Dermis microvascular lymphatic vessel endothelial cell (primary cell): Measurements from ENCODE around the gene IRX4. TPM values are rescaled to one million over a fixed set of nuclear protein-coding genes. Genes with fewer than 3 reads are reported as not detected.

ENCODE experiments used
- DNase-seq, 2 donors: peaks; one replicate each; pipeline versions ENCODE4 v3.0.0 to v3.0.0-alpha.2; 2010; ENCODE audit warnings: low read depth in 2 of 2
- total RNA-seq: library from RNA; depleted of rRNA; stranded (reverse); fragments of >200 nt; gene quantifications from 2 replicates; pipeline ENCODE4 v1.2.1, GENCODE V29; 2014

Gene IRX4
- total RNA-seq, 1 donor from 2014 or later, result not detected

DNA sequence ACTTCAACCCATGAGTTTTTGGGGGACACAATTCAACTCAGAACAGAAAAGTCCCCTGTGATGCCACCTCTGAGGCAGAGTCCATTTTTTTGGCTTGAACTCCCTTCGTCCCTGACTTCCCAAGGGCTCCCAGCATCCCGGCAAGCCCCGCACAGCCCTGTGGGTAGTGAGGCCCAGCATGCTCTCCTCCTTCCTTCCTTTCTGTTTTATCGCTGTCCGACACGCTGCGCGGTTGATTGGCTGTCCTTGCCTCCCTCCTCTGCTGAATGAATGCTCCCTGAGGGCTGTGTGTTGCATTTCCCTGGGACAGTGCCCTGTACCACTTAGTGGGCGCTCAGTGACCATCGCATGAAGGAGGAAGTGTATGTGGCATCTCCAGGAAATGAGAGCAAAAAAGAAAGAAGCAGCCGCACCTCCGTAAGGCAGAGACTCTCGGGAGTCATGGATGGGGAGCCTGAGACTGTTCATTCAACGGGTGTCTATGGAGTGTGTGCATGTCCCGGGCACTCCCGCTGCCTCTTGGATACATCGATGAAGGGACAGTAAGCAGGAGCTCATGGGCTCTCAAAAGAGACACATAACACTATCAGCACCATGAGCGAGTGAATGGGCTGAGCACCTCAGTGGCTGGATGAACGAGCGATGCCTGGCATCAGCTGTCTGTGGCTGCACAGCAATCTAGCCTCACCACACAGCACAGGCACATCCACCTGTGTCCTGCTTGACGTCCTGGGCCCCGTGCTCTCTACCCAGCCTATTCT, 10.1 kb upstream of the IRX4 start:
- DNase-seq, result no peak

DNA sequence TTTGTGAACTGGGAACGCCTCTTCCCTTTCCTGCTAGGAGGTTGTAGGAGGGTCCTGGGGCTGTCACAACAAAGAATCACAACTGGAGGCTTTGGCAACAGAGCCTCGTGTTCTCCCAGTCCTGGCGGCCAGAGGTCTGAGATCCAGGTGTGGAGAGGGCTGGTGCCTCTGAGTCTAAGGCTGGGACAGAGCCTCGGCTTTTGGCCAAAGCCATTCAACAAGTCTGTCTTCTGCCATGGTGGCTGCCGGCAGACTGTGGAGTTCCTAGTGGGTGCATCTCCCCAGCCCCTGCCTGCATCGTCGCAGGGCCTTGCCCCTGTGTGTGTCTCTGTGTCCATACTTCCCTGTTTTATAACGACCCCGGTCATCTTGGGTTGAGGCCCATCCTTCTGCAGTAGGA, 9.5 kb upstream of the IRX4 start:
- no peak for DNase-seq

GRCh38 chr5:1891391-1891790, 8.7 kb upstream of the IRX4 start:
- DNase-seq, result no peak

- DNase-seq, result no peak
Measured at GRCh38 chr5:1890296-1890695, 7.6 kb upstream of the IRX4 start.

DNA sequence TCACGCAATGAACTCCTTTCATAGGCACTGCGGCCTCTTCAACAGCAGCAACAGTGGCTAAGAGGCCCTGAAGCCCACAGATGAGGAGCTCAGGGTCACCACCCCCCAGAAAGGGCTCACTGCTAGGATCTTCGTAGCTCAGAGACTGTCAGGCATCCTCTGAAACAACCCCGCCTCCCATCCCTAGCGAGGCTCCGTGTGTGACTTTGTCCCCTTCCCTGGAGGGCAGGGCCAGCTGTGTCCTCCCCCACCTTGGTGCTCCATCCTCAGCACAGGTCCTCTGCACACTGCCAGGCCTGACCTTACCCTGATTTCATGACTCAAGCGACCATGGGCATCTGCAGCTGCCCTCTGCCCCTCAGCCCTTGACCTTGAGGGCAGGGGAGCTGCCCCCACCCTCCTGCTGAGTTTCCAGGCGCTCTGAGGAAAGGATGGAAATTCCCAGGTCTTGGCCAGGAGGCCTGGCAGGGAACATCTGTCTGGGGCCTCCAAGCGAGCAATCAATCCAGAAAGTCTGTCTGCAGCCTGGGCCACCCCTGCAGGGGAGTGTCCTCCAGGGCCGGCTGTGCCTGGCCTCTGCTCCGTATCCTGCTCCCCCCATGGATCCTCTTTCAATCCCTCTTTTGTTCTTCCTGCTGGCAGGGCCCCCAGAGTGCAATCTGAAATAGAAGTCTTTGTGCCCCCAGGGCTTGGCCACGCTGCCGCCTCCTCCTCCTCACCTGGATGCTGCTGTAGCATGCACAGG, 6.8 kb upstream of the IRX4 start:
- DNase-seq, result no peak

DNA sequence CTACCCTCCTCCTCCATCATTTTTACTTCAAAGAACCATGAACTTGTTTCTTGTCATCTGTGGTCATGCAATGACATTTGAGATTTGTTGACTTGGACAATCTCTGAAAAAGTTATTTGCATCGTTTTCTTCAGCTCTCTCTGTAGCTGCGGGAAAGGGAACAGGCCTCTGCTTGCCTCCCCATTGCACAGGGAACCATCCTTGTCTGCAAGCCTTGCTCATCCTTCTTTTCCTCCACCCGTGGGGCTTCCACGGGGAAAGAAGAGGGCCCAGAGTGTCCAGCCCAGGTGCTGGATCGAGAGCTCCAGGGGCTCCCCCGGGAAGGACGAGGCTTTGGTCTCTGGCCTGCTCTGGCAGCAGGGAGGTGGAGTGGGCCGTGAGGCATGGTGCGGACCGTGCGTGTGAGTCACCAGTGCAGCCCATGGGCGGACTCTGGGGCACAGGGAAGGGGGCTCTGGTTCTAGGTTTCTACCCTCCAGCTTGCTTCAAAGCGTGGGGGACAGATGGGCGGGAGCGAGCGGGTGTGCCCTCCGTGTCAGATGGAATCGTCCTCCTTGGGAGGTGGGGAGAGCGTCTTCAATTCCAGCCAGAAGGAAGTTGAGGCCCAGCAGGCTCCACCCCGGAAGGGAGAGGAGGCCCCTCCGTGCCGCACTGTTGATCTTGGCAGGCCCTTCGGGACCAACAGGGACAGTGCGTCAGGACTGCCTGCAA, 6.0 kb upstream of the IRX4 start:
- DNase-seq, result no peak

DNA sequence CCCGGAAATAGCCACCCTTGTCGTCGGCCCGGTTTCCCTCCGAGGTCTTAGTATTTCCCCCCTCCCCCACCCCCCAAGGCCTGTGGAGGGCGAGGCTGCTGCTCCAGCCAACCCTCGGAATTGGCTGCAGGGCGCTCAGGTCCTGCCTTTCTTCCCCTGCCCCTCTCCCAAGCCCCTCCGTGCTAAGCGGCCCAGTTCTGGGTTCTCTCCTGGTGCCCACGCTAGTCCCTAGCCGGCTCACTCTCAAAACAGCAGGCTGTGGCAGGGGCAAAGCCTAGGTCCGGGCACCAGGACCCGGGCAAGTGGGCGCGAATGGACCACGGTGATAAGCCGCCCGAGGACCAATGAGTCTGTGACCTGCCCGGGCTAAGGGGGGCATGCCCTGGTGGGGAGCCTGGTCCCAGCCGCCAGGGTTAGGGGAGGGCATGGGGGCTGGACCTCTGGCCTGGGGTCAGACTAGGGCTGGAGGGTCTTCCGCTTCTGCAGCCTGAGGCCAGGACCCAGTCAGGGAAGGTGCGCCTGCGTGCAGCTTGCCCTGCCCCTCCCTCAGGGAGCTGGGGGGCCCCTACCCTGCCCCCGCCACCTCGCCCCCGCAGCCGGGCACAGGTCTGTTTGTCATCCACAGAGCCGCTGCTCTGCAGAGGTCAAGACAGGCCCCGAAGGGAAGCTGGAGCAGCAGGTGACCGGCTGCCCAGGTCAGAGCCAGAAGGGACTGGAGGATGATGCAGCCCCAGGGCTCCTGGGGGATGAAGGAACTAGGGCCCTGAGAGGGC, 5.0 kb upstream of the IRX4 start:
- DNase-seq, result no peak

GRCh38 chr5:1886846-1887587, 4.3 kb upstream of the IRX4 start:
- DNase-seq, result no peak

DNA sequence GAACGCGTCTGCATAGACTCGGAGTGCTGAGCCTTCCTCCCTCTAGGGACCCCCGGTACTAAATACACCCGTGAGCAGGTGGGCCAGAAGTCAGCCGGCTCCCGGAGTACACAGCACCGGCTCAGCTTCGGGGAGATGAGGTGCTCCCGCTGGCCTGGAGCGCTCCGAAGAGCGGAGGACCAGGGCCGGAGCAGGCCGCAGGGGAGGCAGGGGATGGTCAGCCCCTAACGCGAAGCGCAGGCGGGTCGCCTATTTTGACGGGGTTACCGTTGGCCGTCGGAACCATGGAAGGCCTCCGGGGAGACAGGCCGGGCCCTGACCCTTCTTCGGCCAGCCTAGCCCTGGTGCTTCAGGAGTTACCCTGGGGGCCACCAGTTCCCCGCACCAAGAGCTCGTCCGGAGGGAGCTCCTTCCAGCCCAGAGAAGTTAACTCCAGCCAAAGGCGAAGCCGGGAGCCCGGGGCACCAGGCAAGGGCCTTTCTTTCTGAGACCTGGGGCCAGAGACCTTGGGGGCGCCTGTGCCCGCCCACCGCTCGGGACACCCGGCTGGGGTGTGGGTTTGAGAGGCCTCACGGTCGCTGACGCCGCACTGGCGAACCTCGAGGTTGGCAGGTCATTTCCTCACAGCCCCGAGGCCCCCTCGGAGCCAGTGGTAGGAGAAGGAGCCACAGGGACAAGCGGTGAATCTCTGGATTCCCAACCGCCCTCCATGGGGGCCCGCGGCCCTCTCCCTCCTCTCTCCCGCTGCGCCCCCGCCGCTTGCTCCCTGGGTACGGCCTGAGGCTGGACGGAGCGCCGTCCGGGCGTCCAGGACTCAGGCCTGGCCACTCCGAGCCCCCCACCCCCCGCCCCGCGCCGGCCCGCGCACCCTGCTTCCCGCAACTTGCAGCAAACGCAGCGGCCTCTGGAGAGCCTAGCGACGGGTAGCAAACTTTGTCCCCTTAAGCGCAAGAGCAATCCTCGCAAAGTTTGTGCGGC, 3.4 kb upstream of the IRX4 start:
- DNase-seq, result no peak

DNA sequence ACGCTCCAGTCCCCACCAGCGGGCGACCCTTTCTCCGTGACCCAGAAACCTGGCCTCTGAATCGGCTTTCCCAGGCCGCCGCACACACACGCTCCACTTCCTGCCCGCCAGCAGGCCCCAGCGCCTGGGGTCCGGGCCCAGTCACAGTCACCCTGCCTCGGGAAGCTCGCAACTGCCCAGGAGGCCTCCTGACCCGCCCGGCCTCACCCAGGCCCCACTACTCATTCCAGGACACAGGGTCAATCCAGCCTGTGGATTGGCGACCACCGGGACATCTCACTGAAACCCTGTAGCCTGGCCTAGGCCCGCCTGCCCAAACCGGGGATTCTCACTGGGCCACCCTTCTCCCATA, 2.7 kb upstream of the IRX4 start:
- no peak for DNase-seq

- no peak for DNase-seq
Measured at GRCh38 chr5:1884678-1885403, 2.1 kb upstream of the IRX4 start.

- DNase-seq, result no peak
Measured at GRCh38 chr5:1883925-1884677, 1.4 kb upstream of the IRX4 start.

DNA sequence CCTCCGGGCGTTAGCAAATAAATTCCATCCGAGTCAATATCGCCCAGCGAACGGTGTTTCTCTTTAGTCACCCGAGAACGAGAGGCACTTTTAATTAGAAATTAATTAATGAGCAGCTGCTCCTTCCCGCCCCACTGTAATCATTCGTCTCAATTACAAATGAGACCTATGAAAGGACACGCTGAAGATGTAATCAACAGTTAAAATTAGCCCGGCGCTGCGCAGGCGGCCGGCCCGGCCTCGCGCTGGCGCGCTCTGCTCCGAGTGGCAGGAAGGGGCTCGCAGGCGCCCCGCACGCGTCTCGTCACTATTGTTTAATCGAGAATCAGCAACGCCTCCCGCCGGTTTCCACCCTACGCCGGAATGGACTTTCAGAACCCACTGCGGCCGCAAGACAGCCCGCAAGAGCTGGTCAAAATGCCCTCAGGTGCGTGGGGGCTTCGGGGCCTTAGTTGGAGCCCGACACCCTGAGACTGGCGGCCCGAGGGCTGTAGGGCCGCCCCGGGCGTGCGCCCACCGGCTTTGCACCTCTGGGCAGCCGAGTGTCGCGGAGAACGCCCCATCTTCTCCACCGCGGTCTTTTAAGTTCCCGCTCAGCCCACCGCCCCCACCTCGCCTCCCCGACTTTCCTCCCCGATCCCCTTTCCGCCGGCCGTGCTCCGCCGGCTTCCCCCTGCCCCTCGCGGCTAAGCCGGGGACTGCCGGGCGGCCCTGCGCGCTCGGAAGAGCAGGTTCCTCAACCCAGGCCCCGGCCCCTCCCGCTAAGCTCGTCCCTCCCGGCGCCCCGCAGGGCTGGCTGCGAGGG, 597 bp upstream of the IRX4 start:
- DNase-seq, result peak in 1 of 2 donors; percentile 8

DNA sequence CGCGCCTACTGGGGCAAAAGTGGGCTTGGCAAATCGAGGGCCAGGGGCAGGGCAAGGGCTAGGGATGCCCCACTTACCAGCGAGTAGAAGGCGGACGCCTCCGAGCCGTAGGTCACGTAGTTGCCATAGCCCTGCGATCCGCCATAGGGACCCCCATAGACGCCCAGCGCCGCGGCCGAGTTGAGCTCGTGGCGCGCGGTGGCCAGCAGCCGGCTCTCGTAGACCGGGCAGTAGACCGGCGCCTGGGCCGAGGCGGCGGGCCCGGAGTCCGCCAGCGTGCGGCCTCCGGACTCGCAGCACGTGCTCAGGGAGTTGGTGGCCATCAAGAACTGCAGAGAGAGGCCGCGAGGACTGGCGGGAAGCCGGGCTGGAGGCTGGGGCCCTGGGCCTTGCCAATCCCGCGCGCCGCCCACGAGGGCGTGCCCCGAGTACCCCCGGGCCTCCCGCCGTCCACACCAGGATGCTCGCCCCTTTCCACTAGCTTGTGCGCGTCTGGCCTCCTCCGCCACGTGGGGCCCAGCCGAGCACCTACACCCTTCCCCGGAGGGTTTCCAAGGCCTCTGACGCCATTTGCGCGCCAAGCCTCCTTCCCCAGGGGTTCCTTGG, 891 bp downstream of the IRX4 start:
- no peak for DNase-seq

DNA sequence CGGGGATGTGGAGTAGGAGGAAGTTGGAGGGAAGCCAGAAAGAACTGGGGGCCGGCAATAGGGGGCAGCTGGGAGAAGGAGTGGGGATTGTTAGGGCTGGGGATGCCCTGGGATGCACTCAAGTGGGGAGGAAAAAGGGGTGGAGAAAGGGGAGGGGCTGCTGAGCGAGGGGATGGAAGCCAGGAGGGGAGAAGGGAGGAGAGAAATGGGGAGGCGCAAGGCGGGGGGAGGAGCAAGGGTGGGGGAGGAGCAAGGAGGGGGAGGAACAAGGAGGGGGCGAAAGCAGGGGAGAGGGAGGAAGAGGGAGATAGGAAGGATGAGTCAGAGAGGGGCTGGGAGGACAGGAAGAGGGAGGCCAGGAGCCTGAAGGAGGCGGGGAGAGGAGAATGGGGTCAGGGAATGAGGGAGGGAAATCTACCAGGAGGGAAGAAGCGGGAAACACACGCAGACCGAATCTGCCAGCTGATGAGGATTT, 1.6 kb downstream of the IRX4 start:
- DNase-seq, result no peak

DNA sequence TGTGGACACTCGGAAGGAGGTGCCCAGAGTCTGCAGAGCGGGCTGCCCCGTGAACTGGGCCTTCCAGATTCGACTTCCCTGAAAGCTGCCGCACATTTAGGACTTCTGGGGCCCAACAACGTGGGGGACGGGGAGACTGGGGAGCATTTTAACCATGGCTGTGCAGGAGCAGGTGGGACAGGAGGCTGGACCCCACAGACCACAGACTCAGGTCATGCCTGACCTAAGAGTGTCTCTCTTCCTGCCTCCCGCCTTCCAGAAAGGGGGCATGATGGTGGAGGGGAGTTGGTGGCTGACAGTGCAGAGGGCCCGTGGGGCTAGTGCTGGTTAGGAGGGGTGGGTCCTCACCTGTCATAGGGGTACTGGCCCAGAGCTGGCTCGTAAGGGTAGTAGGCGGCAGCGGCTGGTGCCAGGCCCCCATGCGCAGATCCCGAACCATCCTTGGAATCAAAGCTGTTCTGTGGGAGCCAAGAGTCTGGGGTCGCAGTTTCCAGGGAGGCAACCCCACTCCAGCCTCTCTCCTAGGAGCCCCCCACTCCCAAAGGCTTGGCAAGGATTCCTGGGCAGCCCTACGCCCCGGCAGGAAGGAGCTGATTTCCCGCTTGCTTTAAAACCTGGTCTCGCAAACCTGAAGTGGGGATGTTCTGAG, 2.2 kb downstream of the IRX4 start:
- no peak for DNase-seq
